HEK293T (cell line): Measurements from ENCODE around the gene MYNN.

Source experiments
- BHLHE40 ChIP-seq: fragments of 450-650 bp; IDR thresholded peaks from 2 replicates; pipeline ENCODE4 v1.6.1; 2016; ENCODE audit warnings: mild to moderate bottlenecking, moderate library complexity, borderline replicate concordance
- CTBP1 ChIP-seq: fragments of 450-650 bp; IDR thresholded peaks from 2 replicates; pipeline ENCODE4 v1.6.1; 2016; ENCODE audit warnings: borderline replicate concordance
- ELF4 ChIP-seq: fragments of 450-650 bp; IDR thresholded peaks from 2 replicates; pipeline ENCODE4 v1.6.1; 2017; ENCODE audit warnings: antibody characterized with exemption
- FOXK2 ChIP-seq: fragments of 450-650 bp; IDR thresholded peaks from 2 replicates; pipeline ENCODE4 v1.6.1; 2016; ENCODE audit warnings: mild to moderate bottlenecking
- L3MBTL2 ChIP-seq: fragments of 450-650 bp; conservative IDR thresholded peaks from 2 replicates; pipeline ENCODE4 v1.6.1; 2016; ENCODE audit warnings: mild to moderate bottlenecking
- TARDBP ChIP-seq: fragments of 450-650 bp; IDR thresholded peaks from 2 replicates; pipeline ENCODE4 v1.6.1; 2016

GRCh38 chr3:169835533-169835932 is 62.3 kb downstream of the MYNN start:
- no peak for TF ChIP-seq BHLHE40
- TF ChIP-seq ELF4: no peak
- no peak for TF ChIP-seq FOXK2
- TF ChIP-seq CTBP1: no peak
- no peak for TF ChIP-seq TARDBP
- TF ChIP-seq L3MBTL2: no peak
